ENCODE measurements around the gene RAB15. TPM values are rescaled to one million over a fixed set of nuclear protein-coding genes. Genes with fewer than 3 reads are reported as not detected.

The RAB15 gene
- total RNA-seq, 4 donors from 2014 or later, result 2.5 to 10.0 (median 5.6) TPM

DNA sequence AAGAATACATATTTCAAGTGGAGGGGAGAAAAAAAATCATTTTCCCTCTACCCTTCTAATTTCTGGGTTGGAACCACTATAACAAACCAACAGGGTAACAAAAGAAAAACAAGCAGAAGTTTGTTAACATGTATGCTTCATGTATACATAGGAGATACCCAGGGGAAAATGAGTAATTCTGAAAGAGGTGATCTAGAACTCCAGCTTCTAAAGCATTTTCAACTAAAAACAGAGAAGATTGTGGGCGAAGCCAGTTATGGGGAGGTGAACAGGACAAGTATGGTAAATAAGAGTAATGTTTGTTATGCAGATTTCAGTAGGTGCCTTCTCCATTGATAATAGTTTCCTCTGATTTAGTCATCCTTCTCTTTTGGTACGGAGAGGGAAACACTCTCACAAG is 31.3 kb upstream of the RAB15 start:
- no peak overlapping the region for H3K27ac ChIP-seq
- TF ChIP-seq, protein P1, sequence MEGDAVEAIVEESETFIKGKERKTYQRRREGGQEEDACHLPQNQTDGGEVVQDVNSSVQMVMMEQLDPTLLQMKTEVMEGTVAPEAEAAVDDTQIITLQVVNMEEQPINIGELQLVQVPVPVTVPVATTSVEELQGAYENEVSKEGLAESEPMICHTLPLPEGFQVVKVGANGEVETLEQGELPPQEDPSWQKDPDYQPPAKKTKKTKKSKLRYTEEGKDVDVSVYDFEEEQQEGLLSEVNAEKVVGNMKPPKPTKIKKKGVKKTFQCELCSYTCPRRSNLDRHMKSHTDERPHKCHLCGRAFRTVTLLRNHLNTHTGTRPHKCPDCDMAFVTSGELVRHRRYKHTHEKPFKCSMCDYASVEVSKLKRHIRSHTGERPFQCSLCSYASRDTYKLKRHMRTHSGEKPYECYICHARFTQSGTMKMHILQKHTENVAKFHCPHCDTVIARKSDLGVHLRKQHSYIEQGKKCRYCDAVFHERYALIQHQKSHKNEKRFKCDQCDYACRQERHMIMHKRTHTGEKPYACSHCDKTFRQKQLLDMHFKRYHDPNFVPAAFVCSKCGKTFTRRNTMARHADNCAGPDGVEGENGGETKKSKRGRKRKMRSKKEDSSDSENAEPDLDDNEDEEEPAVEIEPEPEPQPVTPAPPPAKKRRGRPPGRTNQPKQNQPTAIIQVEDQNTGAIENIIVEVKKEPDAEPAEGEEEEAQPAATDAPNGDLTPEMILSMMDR (IDR thresholded peaks at IDR 0.05), result no peak
- TF ChIP-seq EP300 (IDR thresholded peaks at IDR 0.05), result no peak
- TF ChIP-seq POLR2A (IDR thresholded peaks at IDR 0.05), result no peak
- TF ChIP-seq POLR2AphosphoS5 (IDR thresholded peaks at IDR 0.05), result no peak
- H3K36me3 ChIP-seq, result peaks cover 0 to 20% of the 10 kb centered on the region in 2 donors
- no peaks in the 10 kb centered on the region for H3K9me3 ChIP-seq
- no peak overlapping the region for H3K4me3 ChIP-seq
- no peak for ATAC-seq
- no peaks in the 10 kb centered on the region for H3K27me3 ChIP-seq
- peaks cover 0 to 15% (median 0%) of the 10 kb centered on the region in 3 donors for H3K4me1 ChIP-seq
- WGBS, 2 donors (ENCODE audit: low coverage in 1 of 2), result 85 to 92% methylated on average over 2 of the region's 2 CpGs

DNA sequence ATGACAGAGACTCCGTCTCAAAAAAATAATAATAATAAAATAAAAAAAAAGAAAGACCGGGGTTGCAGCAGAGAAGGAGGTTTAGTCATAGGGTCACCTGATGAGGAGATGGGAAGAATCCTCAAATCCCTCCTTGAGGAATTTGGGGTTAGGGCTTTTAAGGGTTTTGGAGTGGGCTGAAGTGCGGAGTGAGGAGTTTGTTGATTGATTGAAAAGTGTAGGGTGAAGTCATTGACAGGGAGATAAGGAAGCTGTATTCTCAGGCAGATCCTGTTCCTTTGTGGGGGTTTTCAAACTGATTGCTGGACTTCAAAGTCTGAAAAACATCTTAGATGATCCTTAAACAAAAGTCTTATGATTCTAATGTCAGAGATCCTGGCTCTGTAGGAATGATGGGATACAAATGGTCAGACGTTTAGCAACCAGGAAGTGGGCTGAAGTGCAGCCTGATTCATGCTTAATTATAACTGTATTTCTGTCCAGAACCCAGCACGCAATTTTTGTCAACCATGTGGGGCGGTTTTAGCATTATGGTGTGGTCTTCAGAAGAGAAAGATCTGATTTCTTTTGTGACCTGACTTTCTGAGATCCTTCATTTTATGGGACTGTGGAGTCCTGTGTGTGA is 30.6 kb upstream of the RAB15 start:
- ATAC-seq, result no peak
- Histone ChIP-seq H3K4me1 (peaks cover 0 to 18% (median 0%) of the 10 kb centered on the region in 3 donors), H3K4me3 (no peak overlapping the region), H3K27ac (peak overlapping the region in 1 of 4 donors; percentile 21), H3K27me3 (no peaks in the 10 kb centered on the region), H3K36me3 (peaks cover 0 to 15% of the 10 kb centered on the region in 2 donors), H3K9me3 (no peaks in the 10 kb centered on the region)
- TF ChIP-seq POLR2A (IDR thresholded peaks at IDR 0.05), result no peak
- no peak for TF ChIP-seq EP300 (IDR thresholded peaks at IDR 0.05)
- TF ChIP-seq POLR2AphosphoS5 (IDR thresholded peaks at IDR 0.05), result no peak
- TF ChIP-seq, protein P1 (IDR thresholded peaks at IDR 0.05), result no peak
- WGBS, 2 donors (ENCODE audit: low coverage in 1 of 2), result 51 to 55% methylated on average over 5 of the region's 6 CpGs

DNA sequence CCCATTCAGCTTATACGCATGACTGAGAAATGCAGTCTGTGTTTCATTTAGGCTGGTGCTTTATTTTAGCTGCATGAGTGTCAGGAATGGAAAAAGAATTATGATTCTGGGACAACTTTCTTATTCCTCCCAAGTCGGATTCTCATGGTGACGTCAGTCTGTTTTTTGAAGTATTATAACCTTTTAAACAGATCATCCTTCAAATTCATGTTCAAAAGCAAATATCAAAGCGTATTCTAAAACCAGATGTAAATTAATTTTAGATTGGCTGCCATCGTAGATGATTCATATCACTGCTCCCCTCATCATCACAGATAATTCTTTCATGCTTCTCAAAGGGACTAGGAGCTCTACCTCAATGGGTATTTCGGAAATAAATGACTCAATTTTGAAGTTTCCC is 29.6 kb upstream of the RAB15 start:
- 47 to 71% methylated on average over 6 of the region's 6 CpGs for WGBS, 2 donors (ENCODE audit: low coverage in 1 of 2)

DNA sequence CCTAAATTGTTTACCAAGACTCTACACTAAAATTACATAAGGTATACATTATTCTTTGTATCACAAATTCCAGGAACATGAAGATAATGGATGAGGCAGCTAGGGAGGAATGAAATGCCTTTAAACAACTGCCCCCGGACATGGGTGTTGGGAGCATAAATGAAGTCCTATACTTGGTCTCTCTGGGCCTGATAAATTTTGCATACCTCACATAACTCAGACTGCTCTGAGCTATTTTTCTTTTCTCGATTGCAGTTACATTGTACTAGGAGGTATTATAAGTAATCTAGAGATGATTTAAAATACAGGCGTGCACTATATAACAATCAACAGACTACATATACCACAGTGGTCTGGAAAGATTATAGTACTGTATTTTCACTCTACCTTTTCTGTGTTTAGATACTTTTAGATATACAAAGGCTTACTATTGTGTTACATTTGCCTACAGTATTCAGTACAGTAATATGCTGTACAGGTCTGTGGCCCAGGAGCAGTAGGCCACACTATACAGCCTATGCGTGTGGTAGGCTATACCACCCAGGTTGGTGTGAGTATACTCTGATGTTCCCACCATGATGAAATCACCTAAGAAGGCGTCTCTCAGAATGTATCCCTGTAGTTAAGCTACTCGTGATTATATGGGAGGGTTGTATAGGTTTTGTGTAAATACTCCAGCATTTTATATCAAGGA is 28.9 kb upstream of the RAB15 start:
- ATAC-seq, result no peak
- TF ChIP-seq POLR2A (IDR thresholded peaks at IDR 0.05), result no peak
- TF ChIP-seq, protein P1 (IDR thresholded peaks at IDR 0.05), result no peak
- TF ChIP-seq POLR2AphosphoS5 (IDR thresholded peaks at IDR 0.05), result no peak
- TF ChIP-seq EP300 (IDR thresholded peaks at IDR 0.05), result no peak
- 52 to 65% methylated on average over 4 to 5 of the region's 6 CpGs for WGBS, 2 donors (ENCODE audit: low coverage in 1 of 2)

More for the DNA sequence above, 29.6 kb upstream of the RAB15 start:
- TF ChIP-seq POLR2AphosphoS5 (IDR thresholded peaks at IDR 0.05), result no peak
- no peak for TF ChIP-seq EP300 (IDR thresholded peaks at IDR 0.05)
- TF ChIP-seq, protein P1 (IDR thresholded peaks at IDR 0.05), result no peak
- no peak for TF ChIP-seq POLR2A (IDR thresholded peaks at IDR 0.05)
- Histone ChIP-seq H3K27ac (peak overlapping the region in 1 of 4 donors; percentile 19), H3K9me3 (no peaks in the 10 kb centered on the region), H3K36me3 (peaks cover 0 to 15% of the 10 kb centered on the region in 2 donors), H3K4me3 (no peak overlapping the region), H3K4me1 (peaks cover 0 to 18% (median 0%) of the 10 kb centered on the region in 3 donors), H3K27me3 (no peaks in the 10 kb centered on the region)
- no peak for ATAC-seq

More for the DNA sequence above, 28.9 kb upstream of the RAB15 start:
- H3K4me3 ChIP-seq, result no peak overlapping the region
- H3K4me1 ChIP-seq, result peaks cover 0 to 18% (median 0%) of the 10 kb centered on the region in 3 donors
- peak overlapping the region in 2 of 4 donors; percentile 2 to 19 for H3K27ac ChIP-seq
- no peaks in the 10 kb centered on the region for H3K9me3 ChIP-seq
- no peaks in the 10 kb centered on the region for H3K27me3 ChIP-seq
- H3K36me3 ChIP-seq, result peaks cover 0 to 15% of the 10 kb centered on the region in 2 donors

All from gastroesophageal sphincter (tissue), 4 donors.